SK-N-SH treated with all-trans-retinoic acid at 6 μM for 48 hours (cell line): ENCODE data around the gene CPSF4L.
A peak's percentile ranks its signal among the peaks of the same experiment; 100 is the strongest.

ENCODE experiments used
- ATAC-seq: fragments of 200-7000 bp; cut with Tn5 transposase; 3 replicates; pipeline ENCODE4 v1.9.1; 2020; ENCODE audit warnings: mild to moderate bottlenecking, moderate library complexity
- ARNTL ChIP-seq: fragments of 450-650 bp; formaldehyde crosslinking; IDR thresholded peaks from 2 replicates; pipeline ENCODE4 v1.5.0; 2020; ENCODE audit warnings: low read depth, mild to moderate bottlenecking, moderate library complexity, borderline replicate concordance
- BACH2 ChIP-seq: fragments of 250-450 bp; sonication (Bioruptor Pico); IDR thresholded peaks from 2 replicates; pipeline ENCODE4 v1.9.0; 2021; ENCODE audit warnings: mild to moderate bottlenecking, borderline replicate concordance
- CREB5 ChIP-seq: fragments of 250-450 bp; sonication (Bioruptor Pico); IDR thresholded peaks from 2 replicates; pipeline ENCODE4 v1.5.1; 2020; ENCODE audit warnings: low read depth, mild to moderate bottlenecking, moderate library complexity
- CSDC2 ChIP-seq: fragments of 250-450 bp; sonication (Bioruptor Pico); IDR thresholded peaks from 2 replicates; pipeline ENCODE4 v1.5.0; 2020; ENCODE audit warnings: mild to moderate bottlenecking, moderate library complexity
- CSRNP3 ChIP-seq: fragments of 250-450 bp; sonication (Bioruptor Pico); IDR thresholded peaks from 2 replicates; pipeline ENCODE4 v1.5.1; 2021; ENCODE audit warnings: mild to moderate bottlenecking, moderate library complexity
- GLIS3 ChIP-seq: fragments of 250-450 bp; sonication (Bioruptor Pico); IDR thresholded peaks from 2 replicates; pipeline ENCODE4 v1.5.0; 2020; ENCODE audit warnings: mild to moderate bottlenecking, moderate library complexity
- ISL1 ChIP-seq: fragments of 250-450 bp; sonication (Bioruptor Pico); IDR thresholded peaks from 2 replicates; pipeline ENCODE4 v2.1.2; 2022; ENCODE audit warnings: mild to moderate bottlenecking, moderate library complexity
- OSR1 ChIP-seq: fragments of 250-450 bp; sonication (Bioruptor Pico); IDR thresholded peaks from 2 replicates; pipeline ENCODE4 v1.8.0; 2022; ENCODE audit warnings: moderate library complexity, mild to moderate bottlenecking, inconsistent platforms
- PATZ1 ChIP-seq: fragments of 250-450 bp; sonication (Bioruptor Pico); IDR thresholded peaks from 2 replicates; pipeline ENCODE4 v1.8.0; 2020; ENCODE audit warnings: mild to moderate bottlenecking, moderate library complexity, borderline replicate concordance
- POU6F1 ChIP-seq: fragments of 250-450 bp; sonication (Bioruptor Pico); IDR thresholded peaks from 2 replicates; pipeline ENCODE4 v1.8.0; 2021; ENCODE audit warnings: low read depth, mild to moderate bottlenecking, moderate library complexity, borderline replicate concordance
- PPARA ChIP-seq: fragments of 250-450 bp; sonication (Bioruptor Pico); IDR thresholded peaks from 2 replicates; pipeline ENCODE4 v1.5.0; 2020; ENCODE audit warnings: mild to moderate bottlenecking, borderline replicate concordance
- SNAI2 ChIP-seq: fragments of 250-450 bp; sonication (Bioruptor Pico); IDR thresholded peaks from 2 replicates; pipeline ENCODE4 v1.5.0; 2020; ENCODE audit warnings: mild to moderate bottlenecking, moderate library complexity
- TCF4 ChIP-seq: fragments of 250-450 bp; sonication (Bioruptor Pico); IDR thresholded peaks from 2 replicates; pipeline ENCODE4 v1.8.0; 2021; ENCODE audit warnings: mild to moderate bottlenecking, moderate library complexity, borderline replicate concordance
- TOX ChIP-seq: fragments of 250-450 bp; sonication (Bioruptor Pico); IDR thresholded peaks from 2 replicates; pipeline ENCODE4 v1.8.0; 2021; ENCODE audit warnings: mild to moderate bottlenecking, moderate library complexity, borderline replicate concordance
- ZC3H10 ChIP-seq: fragments of 250-450 bp; sonication (Bioruptor Pico); IDR thresholded peaks from 2 replicates; pipeline ENCODE4 v1.5.1; 2021; ENCODE audit warnings: mild to moderate bottlenecking, moderate library complexity
- ZFP3 ChIP-seq: fragments of 250-450 bp; sonication (Bioruptor Pico); IDR thresholded peaks from 2 replicates; pipeline ENCODE4 v1.5.0; 2020; ENCODE audit warnings: mild to moderate bottlenecking, moderate library complexity
- ZFP30 ChIP-seq: fragments of 450-650 bp; formaldehyde crosslinking; IDR thresholded peaks from 2 replicates; pipeline ENCODE4 v1.5.0; 2022; ENCODE audit warnings: mild to moderate bottlenecking, moderate library complexity
- ZNF8 ChIP-seq: fragments of 450-650 bp; formaldehyde crosslinking; IDR thresholded peaks from 2 replicates; pipeline ENCODE4 v1.5.0; 2020; ENCODE audit warnings: mild to moderate bottlenecking, moderate library complexity

CPSF4L gene

GRCh38 chr17:73288534-73289302 is 27.0 kb upstream of the CPSF4L start (continued):
- TF ChIP-seq PPARA (CRISPR knock-in tag) (no peak), CREB5 (CRISPR knock-in tag) (no peak), ZC3H10 (CRISPR knock-in tag) (no peak), SNAI2 (CRISPR knock-in tag) (no peak), GLIS3 (CRISPR knock-in tag) (no peak), ZNF8 (no peak), OSR1 (CRISPR knock-in tag) (no peak)

GRCh38 chr17:73286863-73287296 is 25.2 kb upstream of the CPSF4L start:
- peak; percentile 30; the same call in 1 of the 2 replicates for TF ChIP-seq ZNF8
- peak; percentile 92 for TF ChIP-seq ZFP3 (CRISPR knock-in tag)
- TF ChIP-seq BACH2 (CRISPR knock-in tag), result no peak
- no peak for TF ChIP-seq TCF4 (CRISPR knock-in tag)
- no peak for TF ChIP-seq CSRNP3
- no peak for TF ChIP-seq ZC3H10 (CRISPR knock-in tag)
- no peak for TF ChIP-seq POU6F1
- no peak for ATAC-seq

- TF ChIP-seq ZFP30 (CRISPR knock-in tag) (no peak), CSDC2 (CRISPR knock-in tag) (no peak), ISL1 (CRISPR knock-in tag) (no peak), PATZ1 (CRISPR knock-in tag) (no peak), ARNTL (CRISPR knock-in tag) (no peak), TOX (CRISPR knock-in tag) (no peak)
- ATAC-seq, result no peak
Observed at GRCh38 chr17:73285916-73286862, 24.5 kb upstream of the CPSF4L start.

- no peak for ATAC-seq
- TF ChIP-seq CSRNP3, result no peak
Observed at GRCh38 chr17:73285603-73285908, 23.9 kb upstream of the CPSF4L start.
